Body of pancreas (tissue), 4 donors: ENCODE results near the gene CSPG5. TPM values are rescaled to one million over a fixed set of nuclear protein-coding genes. Genes with fewer than 3 reads are reported as not detected.

Experiments used
- ATAC-seq: fragments of 150-250 bp; one replicate; pipeline ENCODE4 v1.9.1; 2016
- DNase-seq, 4 donors: peaks; one replicate each; pipeline ENCODE4 v3.0.0-alpha.2; 2019
- H3K27ac ChIP-seq, 4 donors: fragments of 200-600 bp; sonication (generic); 1 replicate in 3 of 4; 2 replicates in 1 of 4; pipeline versions ENCODE4 v1.5.1 to v1.6.1; 2016 to 2019; ENCODE audit warnings: mild to moderate bottlenecking in 1 of 4, mixed read lengths in 1 of 4, moderate library complexity in 1 of 4
- H3K27me3 ChIP-seq, 2 donors: fragments of 200-600 bp; sonication (generic); one replicate each; pipeline ENCODE4 v1.6.0; 2016; ENCODE audit warnings: mild to moderate bottlenecking in 1 of 2
- H3K36me3 ChIP-seq, 2 donors: fragments of 200-600 bp; sonication (generic); replicated peaks in 1 of 2; 2 replicates each; pipeline ENCODE4 v1.5.1; 2016; ENCODE audit warnings: low read depth in 2 of 2; ENCODE audit not compliant: insufficient read depth in 1 of 2
- H3K4me1 ChIP-seq: fragments of 200-600 bp; sonication (generic); one replicate; pipeline ENCODE4 v1.6.0; 2016
- H3K4me3 ChIP-seq, 2 donors: fragments of 200-600 bp; sonication (generic); 1 replicate in 1 of 2; 2 replicates in 1 of 2; pipeline ENCODE4 v1.5.1; 2016 to 2019
- H3K9me3 ChIP-seq, 3 donors: fragments of 200-600 bp; sonication (generic); 1 replicate in 2 of 3; 2 replicates in 1 of 3; pipeline ENCODE4 v1.5.1; 2016
- CTCF ChIP-seq, 7 experiments: fragments of 450-650 bp in 4 of 7; fragments of 200-600 bp in 3 of 7; sonication (generic) in 3 of 7; IDR thresholded peaks; one replicate each; pipeline ENCODE4 v1.5.1; 2016 to 2019; ENCODE audit warnings: antibody characterized with exemption in 7 of 7
- POLR2A ChIP-seq, 3 donors: fragments of 450-650 bp; IDR thresholded peaks; one replicate each; pipeline ENCODE4 v1.6.1; 2016; ENCODE audit warnings: antibody characterized with exemption in 3 of 3, mild to moderate bottlenecking in 2 of 3
- WGBS, 2 donors: methylation state at CpG; one replicate each; pipeline ENCODE4 v1.1.5; 2017; 5-methylcytosine and 5-hydroxymethylcytosine counted together
- intact Hi-C: fragments of 100-400 bp; cut with DNase I; formaldehyde crosslinking; loops from one replicate; pipeline ENCODE4 v1.15.1; 2023
- small RNA-seq: library from RNA; depleted of rRNA; stranded (forward); fragments of <200 nt; gene quantifications from one replicate; pipeline ENCODE3, GENCODE V24; 2016
- total RNA-seq, 2 donors: library from RNA; depleted of rRNA; stranded (reverse); fragments of >200 nt; gene quantifications; one replicate each; pipeline ENCODE4 v1.1.0, GENCODE V29; 2016

The CSPG5 gene
- total RNA-seq, 2 donors from 2014 or later, result 0.26 to 0.66 TPM

- H3K4me3 ChIP-seq, result peak within 1 kb of the TSS; percentile 61 to 85
- peaks cover 33% of the 10 kb centered on the region for H3K4me1 ChIP-seq
- peak within 1 kb of the TSS; percentile 89 to 96 (median 92) for H3K27ac ChIP-seq
- no peaks in the 10 kb centered on the region for H3K36me3 ChIP-seq
- ATAC-seq (peak; percentile 98), DNase-seq (peak; percentile 97 to 98 (median 98))
- 0% methylated on average over 14 to 59 of the region's 71 CpGs for WGBS, 2 donors
- H3K9me3 ChIP-seq, result no peaks in the 10 kb centered on the region
- peak in 6 of 7 experiments; percentile 26 to 65 (median 45) for TF ChIP-seq CTCF (IDR thresholded peaks at IDR 0.05)
- TF ChIP-seq POLR2A (IDR thresholded peaks at IDR 0.05), result peak; percentile 55 to 87 (median 83)
- intact Hi-C loops, result no loop called here
- H3K27me3 ChIP-seq, result no peaks in the 10 kb centered on the region
Measured at GRCh38 chr3:47513125-47513929, 65.3 kb downstream of the CSPG5 start, which contains the start of gene ELP6. TSS of gene ELP6 (minus strand) at chr3:47513712. CDS start at chr3:47513590, 122 bp downstream.

GRCh38 chr3:47512416-47513124 is 66.1 kb downstream of the CSPG5 start:
- peak overlapping the region; percentile 89 to 96 (median 92) for H3K27ac ChIP-seq
- ATAC-seq, result no peak
- DNase-seq, result peak; percentile 17 to 33 (median 24)

More at GRCh38 chr3:47512416-47513124, 66.1 kb downstream of the CSPG5 start:
- H3K36me3 ChIP-seq, result no peaks in the 10 kb centered on the region
- H3K4me1 ChIP-seq, result peaks cover 33% of the 10 kb centered on the region
- H3K27me3 ChIP-seq, result no peaks in the 10 kb centered on the region
- WGBS, 2 donors, result 19 to 20% methylated on average over 33 to 36 of the region's 36 CpGs
- intact Hi-C loops, result no loop called here
- no peaks in the 10 kb centered on the region for H3K9me3 ChIP-seq
- H3K4me3 ChIP-seq, result peak overlapping the region; percentile 61 to 85
- TF ChIP-seq CTCF (IDR thresholded peaks at IDR 0.05) (no peak), POLR2A (IDR thresholded peaks at IDR 0.05) (no peak)

Small RNA genes lying within 50 kb of the gene (small RNA-seq; reads per million reads assigned to genes)
- not detected for gene RN7SL870P

Other genes starting within 250 kb of the CSPG5 start
- gene PTPN23, start 197.8 kb downstream of the CSPG5 start, total RNA-seq, result 100 to 1,000 TPM in 1 of 2 donors, 10 to 100 TPM in 1; 28.5 to 301 TPM
- 100 to 1,000 TPM in 1 of 2 donors, 10 to 100 TPM in 1; 56.6 to 122 TPM for gene SCAP, start 102.9 kb downstream of the CSPG5 start, total RNA-seq
- gene ELP6, start 65.2 kb downstream of the CSPG5 start, total RNA-seq, result 10 to 100 TPM; 13.7 to 22.7 TPM
- 10 to 100 TPM; 25.9 to 34.3 TPM for gene SMARCC1, start 203.0 kb upstream of the CSPG5 start, total RNA-seq
- 10 to 100 TPM; 28.3 to 50.4 TPM for gene DHX30, start 224.3 kb upstream of the CSPG5 start, total RNA-seq